Sigmoid colon (tissue), 4 donors: ENCODE results near the gene MAML3.

ENCODE experiments used
- POLR2A ChIP-seq, 2 donors: fragments of 450-650 bp; IDR thresholded peaks; one replicate each; pipeline ENCODE4 v1.6.1; 2016; ENCODE audit warnings: antibody characterized with exemption in 2 of 2, mild to moderate bottlenecking in 2 of 2, moderate library complexity in 2 of 2
- POLR2AphosphoS5 ChIP-seq, 4 donors: sonication (generic); formaldehyde crosslinking; IDR thresholded peaks; one replicate each; pipeline ENCODE4 v1.6.1; 2017; ENCODE audit warnings: antibody characterized with exemption in 4 of 4

DNA sequence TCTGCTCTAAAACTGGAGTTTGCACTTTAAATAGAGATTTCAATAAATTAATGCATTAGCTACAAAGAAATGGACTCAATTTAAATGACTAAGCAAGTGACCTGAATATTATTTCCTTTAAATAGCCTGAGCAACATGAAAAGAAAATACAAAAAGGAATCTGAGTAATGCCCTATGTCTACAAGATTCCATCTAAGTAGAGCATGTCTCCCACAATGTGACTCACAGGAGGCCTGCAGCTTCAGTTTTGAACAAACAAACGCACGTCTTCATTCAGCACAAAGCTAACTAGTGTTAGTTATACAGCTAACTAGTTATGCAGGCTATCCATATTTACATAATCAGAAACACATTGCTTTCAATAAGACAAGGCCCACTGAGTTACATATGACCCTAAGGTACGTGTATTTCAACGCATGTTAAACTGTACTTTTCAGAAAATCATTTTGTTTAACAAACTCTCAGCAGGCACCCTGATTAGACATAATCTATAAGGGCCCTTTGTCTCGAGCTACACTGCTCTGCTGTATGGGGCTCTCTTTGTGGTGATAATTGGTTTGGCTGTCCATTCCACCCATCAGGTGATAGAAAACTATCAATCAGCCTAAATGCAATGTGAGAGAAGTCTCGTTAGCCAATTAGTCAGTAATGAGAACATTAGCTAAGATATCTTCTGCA lies 116.5 kb downstream of the MAML3 start:
- TF ChIP-seq POLR2AphosphoS5 (IDR thresholded peaks at IDR 0.05): no peak
- no peak for TF ChIP-seq POLR2A (IDR thresholded peaks at IDR 0.05)
